ENCODE measurements around the gene RAB12.

RAB12 gene

DNA sequence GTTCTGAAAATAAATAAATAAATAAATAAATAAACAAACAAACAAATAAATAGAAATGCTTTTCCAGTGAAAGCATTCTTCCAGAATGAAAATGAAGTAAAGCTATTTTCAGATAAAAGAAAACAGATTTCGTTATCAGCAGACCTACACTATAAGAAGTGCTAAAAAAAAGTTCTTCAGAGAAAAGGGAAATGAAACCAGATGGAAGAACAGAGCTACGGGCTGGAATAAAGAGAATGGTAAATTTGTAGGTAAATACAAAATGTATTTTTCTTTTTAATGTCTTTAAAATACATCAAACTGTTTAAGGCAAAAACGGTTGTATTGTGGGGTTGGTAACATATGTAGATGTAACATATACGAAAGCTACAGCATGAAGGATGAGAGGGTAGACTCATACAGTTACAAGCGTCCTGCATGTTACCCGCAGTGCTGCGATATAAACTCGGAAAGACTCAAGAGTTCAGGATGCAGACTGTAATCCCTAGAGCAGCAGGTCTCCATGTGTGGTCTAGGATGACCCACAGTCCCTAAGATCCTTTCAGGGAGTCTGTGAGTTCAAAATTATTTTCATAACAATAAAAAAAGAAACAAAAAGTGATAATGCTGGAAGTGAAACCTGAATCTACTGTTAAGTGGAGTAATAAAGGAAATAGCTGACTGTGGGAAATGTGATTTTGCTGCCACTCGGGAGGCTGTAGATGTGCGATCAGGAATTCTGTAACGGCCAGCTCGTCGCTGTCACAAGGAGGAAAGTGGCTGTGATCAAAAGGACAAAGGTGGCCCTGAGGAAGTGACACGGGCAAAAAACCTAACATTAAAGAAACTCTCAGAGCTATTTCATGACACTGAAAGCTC, 5.3 kb upstream of the RAB12 start:
- CTCF ChIA-PET, result interaction anchor here (0.6 kb wide), 1 partner anchor 1056 kb away, joined by 3 read pairs; no protein-coding TSS in a partner anchor
- H3K27ac ChIP-seq, result no peak overlapping the region
- TF ChIP-seq, protein P1, sequence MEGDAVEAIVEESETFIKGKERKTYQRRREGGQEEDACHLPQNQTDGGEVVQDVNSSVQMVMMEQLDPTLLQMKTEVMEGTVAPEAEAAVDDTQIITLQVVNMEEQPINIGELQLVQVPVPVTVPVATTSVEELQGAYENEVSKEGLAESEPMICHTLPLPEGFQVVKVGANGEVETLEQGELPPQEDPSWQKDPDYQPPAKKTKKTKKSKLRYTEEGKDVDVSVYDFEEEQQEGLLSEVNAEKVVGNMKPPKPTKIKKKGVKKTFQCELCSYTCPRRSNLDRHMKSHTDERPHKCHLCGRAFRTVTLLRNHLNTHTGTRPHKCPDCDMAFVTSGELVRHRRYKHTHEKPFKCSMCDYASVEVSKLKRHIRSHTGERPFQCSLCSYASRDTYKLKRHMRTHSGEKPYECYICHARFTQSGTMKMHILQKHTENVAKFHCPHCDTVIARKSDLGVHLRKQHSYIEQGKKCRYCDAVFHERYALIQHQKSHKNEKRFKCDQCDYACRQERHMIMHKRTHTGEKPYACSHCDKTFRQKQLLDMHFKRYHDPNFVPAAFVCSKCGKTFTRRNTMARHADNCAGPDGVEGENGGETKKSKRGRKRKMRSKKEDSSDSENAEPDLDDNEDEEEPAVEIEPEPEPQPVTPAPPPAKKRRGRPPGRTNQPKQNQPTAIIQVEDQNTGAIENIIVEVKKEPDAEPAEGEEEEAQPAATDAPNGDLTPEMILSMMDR (conservative IDR thresholded peaks at IDR 0.05; ENCODE audit: low read depth), result no peak
- DNase-seq (ENCODE audit: low spot score), result no peak
- POLR2A ChIA-PET (ENCODE audit: low non-redundant PET), result no interaction called here

DNA sequence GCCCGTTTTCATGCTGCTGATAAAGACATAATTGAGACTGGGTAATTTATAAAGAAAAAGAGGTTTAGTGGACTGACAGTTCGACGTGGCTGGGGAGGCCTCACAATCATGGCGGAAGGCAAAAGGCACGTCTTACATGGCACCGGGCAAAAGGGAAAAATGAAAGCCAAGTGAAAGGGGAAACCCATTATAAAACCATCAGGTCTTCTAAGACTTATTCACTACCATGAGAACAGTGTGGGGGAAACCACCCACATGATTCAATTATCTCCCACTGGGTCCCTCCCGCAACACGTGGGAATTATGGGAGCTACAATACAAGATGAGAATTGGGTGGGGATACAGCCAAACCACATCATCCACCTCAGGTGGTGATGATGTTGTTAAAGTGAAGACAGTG, 3.3 kb upstream of the RAB12 start:
- CTCF ChIA-PET, result interaction anchor here (0.6 kb wide), 3 partner anchors 162 to 1026 kb away, joined by 3 to 4 read pairs (median 4); no protein-coding TSS in a partner anchor
- TF ChIP-seq, protein P1 (conservative IDR thresholded peaks at IDR 0.05; ENCODE audit: low read depth), result no peak
- POLR2A ChIA-PET (ENCODE audit: low non-redundant PET), result no interaction called here

DNA sequence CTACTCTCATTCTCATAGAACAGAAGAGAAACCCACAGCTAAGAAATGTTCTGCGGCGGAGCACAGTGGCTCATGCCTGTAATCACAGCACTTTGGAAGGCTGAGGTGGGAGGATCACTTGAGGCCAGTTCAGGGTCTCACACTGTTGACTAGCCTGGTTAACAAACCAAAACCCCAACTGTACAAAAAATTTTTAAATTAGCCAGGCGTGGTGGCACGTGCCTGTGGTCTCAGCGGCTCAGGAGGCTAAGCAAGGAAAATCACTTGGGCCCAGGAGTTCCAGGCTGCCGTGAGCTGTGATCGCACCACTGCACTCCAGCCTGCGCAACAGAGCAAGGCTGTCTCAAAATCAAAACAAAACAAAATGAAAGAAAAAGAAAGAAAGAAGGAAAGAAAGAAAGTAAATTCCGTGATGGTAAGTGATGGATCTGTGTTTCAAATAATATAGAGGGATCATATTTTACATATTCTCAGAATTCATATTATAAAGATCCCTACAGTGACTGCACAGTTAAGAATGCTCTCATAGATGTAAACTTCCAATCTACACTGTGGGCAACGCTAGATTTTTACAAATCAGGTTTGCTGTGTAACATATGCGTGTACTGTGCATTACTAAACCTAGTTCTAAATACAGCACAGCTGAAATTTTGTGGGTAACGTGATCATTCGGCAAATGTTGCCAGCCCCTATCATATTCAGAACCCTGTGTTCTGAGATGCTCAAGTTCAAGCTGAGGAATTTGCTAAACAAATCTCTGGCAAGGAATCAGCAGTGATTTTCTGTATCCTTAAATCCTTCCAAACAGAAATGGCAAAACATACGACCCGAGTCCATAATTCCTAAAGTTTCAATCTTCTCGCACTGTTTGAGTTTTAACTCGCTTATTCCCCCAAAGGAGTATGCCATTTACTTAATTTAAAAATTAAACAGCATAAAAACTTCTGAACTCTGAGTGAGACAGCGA, 1.2 kb upstream of the RAB12 start:
- TF ChIP-seq, protein P1 (conservative IDR thresholded peaks at IDR 0.05; ENCODE audit: low read depth), result no peak
- H3K27ac ChIP-seq, result no peak overlapping the region
- no peak for DNase-seq (ENCODE audit: low spot score)
- POLR2A ChIA-PET (ENCODE audit: low non-redundant PET), result no interaction called here
- CTCF ChIA-PET, result interaction anchor here (0.5 to 1.5 kb wide), 5 partner anchors 9 to 254 kb away, joined by 3 to 22 read pairs (median 3); no protein-coding TSS in a partner anchor

More for the DNA sequence above, 3.3 kb upstream of the RAB12 start:
- no peak overlapping the region for H3K27ac ChIP-seq
- no peak for DNase-seq (ENCODE audit: low spot score)

DNA sequence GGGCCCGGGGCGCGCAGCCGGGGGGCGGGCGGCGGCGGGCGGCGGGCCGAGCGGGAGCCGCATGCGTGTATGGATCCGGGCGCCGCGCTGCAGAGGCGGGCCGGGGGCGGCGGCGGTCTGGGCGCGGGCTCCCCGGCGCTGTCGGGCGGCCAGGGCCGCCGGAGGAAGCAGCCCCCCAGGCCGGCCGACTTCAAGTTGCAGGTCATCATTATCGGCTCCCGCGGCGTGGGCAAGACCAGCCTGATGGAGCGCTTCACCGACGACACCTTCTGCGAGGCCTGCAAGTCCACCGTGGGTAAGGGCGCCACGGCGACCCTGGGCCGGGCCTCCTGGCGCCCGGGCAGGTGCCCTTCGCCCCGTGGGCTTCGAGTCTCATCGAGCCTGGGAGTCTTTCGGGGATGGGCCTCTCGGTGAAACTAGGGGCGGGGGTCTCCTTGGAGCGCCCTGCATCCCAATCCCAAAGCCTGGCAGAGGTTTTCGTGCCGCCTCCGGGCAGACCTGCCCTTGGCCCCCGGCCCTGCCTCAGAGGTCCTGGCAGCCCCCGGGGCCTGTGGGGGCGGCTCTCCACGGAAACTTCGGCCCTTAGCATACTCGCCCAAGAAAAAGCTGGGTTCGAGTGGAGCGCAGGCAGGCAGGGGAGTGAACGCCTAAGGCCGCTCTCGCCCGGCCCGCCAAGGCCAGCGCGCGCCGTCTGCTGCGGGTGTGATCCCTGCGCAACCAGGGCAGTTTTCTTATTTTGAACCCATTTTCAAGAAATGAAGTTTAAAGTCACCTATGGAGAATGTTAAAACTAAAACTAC, 622 bp downstream of the RAB12 start:
- POLR2A ChIA-PET (ENCODE audit: low non-redundant PET), result interaction anchor here (0.6 kb wide), 1 partner anchor 57 kb away, joined by 6 read pairs; no protein-coding TSS in a partner anchor
- CTCF ChIA-PET, result interaction anchor here (0.6 to 1.5 kb wide), 3 partner anchors 10 to 105 kb away, joined by 3 to 22 read pairs (median 3); no protein-coding TSS in a partner anchor
- no peak for DNase-seq (ENCODE audit: low spot score)
- peak overlapping the region; percentile 73 for H3K27ac ChIP-seq
- TF ChIP-seq, protein P1 (conservative IDR thresholded peaks at IDR 0.05; ENCODE audit: low read depth), result no peak

DNA sequence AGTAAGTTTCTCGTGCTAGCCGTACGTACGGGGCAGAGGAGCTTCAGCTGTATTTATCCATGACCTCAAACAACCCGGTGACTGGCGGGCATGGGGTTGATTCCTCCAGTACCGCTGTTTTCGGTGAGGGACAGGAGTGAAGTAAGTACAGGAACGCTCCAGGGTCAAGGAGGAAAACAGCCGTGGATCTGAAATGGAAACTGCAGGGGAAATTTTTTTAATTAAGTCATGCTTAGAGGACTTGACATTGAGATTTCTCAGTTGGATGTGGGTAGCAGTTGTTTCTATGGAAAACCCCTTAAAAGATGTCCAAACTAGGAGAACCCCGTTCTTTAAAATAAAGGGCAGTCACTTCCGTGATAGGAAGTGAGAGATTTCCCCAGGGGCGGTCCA, 1.2 kb downstream of the RAB12 start:
- peak overlapping the region; percentile 73 for H3K27ac ChIP-seq
- ChIA-PET POLR2A (ENCODE audit: low non-redundant PET) (no interaction called here), CTCF (interaction anchor here (0.8 kb wide), 1 partner anchor 105 kb away, joined by 3 read pairs; no protein-coding TSS in a partner anchor)
- DNase-seq (ENCODE audit: low spot score), result no peak
- TF ChIP-seq, protein P1 (conservative IDR thresholded peaks at IDR 0.05; ENCODE audit: low read depth), result no peak

Data from RWPE1 (cell line).